ENCODE results near the gene RTL5. TPM values are rescaled to one million over a fixed set of nuclear protein-coding genes. Genes with fewer than 3 reads are reported as not detected.

The RTL5 gene
- total RNA-seq, 1 donor from 2014 or later: 4.4 TPM

GRCh38 chrX:72081605-72082320, 50.0 kb downstream of the RTL5 start:
- no peaks in the 10 kb centered on the region for H3K4me1 ChIP-seq
- H3K9me3 ChIP-seq: no peaks in the 10 kb centered on the region
- H3K36me3 ChIP-seq: no peaks in the 10 kb centered on the region
- DNase-seq (ENCODE audit: extremely low spot score in 2 of 2): no peak
- no peak overlapping the region for H3K27ac ChIP-seq
- H3K4me3 ChIP-seq: peak overlapping the region in 1 of 2 donors; percentile 16
- TF ChIP-seq POLR2AphosphoS5 (IDR thresholded peaks at IDR 0.05; ENCODE audit: insufficient read depth in 1 of 2, low read depth in 1 of 2) (no peak), POLR2A (IDR thresholded peaks at IDR 0.05) (no peak), CTCF (IDR thresholded peaks at IDR 0.05) (no peak)
- intact Hi-C loops (cut with DNase I): no loop called here
- H3K27me3 ChIP-seq: no peaks in the 10 kb centered on the region

GRCh38 chrX:72080800-72081199, 50.9 kb downstream of the RTL5 start:
- H3K27me3 ChIP-seq: no peaks in the 10 kb centered on the region
- TF ChIP-seq CTCF (IDR thresholded peaks at IDR 0.05): no peak
- TF ChIP-seq POLR2AphosphoS5 (IDR thresholded peaks at IDR 0.05; ENCODE audit: insufficient read depth in 1 of 2, low read depth in 1 of 2): no peak
- no peak for TF ChIP-seq POLR2A (IDR thresholded peaks at IDR 0.05)
- peak overlapping the region in 1 of 2 donors; percentile 16 for H3K4me3 ChIP-seq
- no peak for DNase-seq (ENCODE audit: extremely low spot score in 2 of 2)
- H3K27ac ChIP-seq: no peak overlapping the region
- intact Hi-C loops (cut with DNase I): no loop called here
- no peaks in the 10 kb centered on the region for H3K4me1 ChIP-seq
- H3K36me3 ChIP-seq: no peaks in the 10 kb centered on the region
- no peaks in the 10 kb centered on the region for H3K9me3 ChIP-seq

GRCh38 chrX:72080150-72080549, 51.6 kb downstream of the RTL5 start:
- H3K9me3 ChIP-seq: no peaks in the 10 kb centered on the region
- H3K27ac ChIP-seq: no peak overlapping the region
- peak overlapping the region in 1 of 2 donors; percentile 16 for H3K4me3 ChIP-seq
- intact Hi-C loops (cut with DNase I): no loop called here
- no peak for TF ChIP-seq POLR2A (IDR thresholded peaks at IDR 0.05)
- TF ChIP-seq CTCF (IDR thresholded peaks at IDR 0.05): no peak
- TF ChIP-seq POLR2AphosphoS5 (IDR thresholded peaks at IDR 0.05; ENCODE audit: insufficient read depth in 1 of 2, low read depth in 1 of 2): no peak
- no peak for DNase-seq (ENCODE audit: extremely low spot score in 2 of 2)
- H3K36me3 ChIP-seq: no peaks in the 10 kb centered on the region
- no peaks in the 10 kb centered on the region for H3K27me3 ChIP-seq
- no peaks in the 10 kb centered on the region for H3K4me1 ChIP-seq

- Histone ChIP-seq H3K27me3 (no peaks in the 10 kb centered on the region), H3K27ac (no peak overlapping the region), H3K36me3 (no peaks in the 10 kb centered on the region), H3K9me3 (no peaks in the 10 kb centered on the region), H3K4me3 (peak overlapping the region in 1 of 2 donors; percentile 16), H3K4me1 (no peaks in the 10 kb centered on the region)
- intact Hi-C loops (cut with DNase I): no loop called here
- DNase-seq (ENCODE audit: extremely low spot score in 2 of 2): no peak
- TF ChIP-seq POLR2AphosphoS5 (IDR thresholded peaks at IDR 0.05; ENCODE audit: insufficient read depth in 1 of 2, low read depth in 1 of 2): no peak
- TF ChIP-seq POLR2A (IDR thresholded peaks at IDR 0.05): no peak
- no peak for TF ChIP-seq CTCF (IDR thresholded peaks at IDR 0.05)
Measured at GRCh38 chrX:72079607-72080006, 52.1 kb downstream of the RTL5 start.

- no peak overlapping the region for H3K4me3 ChIP-seq
- H3K27ac ChIP-seq: no peak overlapping the region
- no peaks in the 10 kb centered on the region for H3K27me3 ChIP-seq
- no peak for DNase-seq (ENCODE audit: extremely low spot score in 2 of 2)
- H3K36me3 ChIP-seq: no peaks in the 10 kb centered on the region
- TF ChIP-seq CTCF (IDR thresholded peaks at IDR 0.05): no peak
- TF ChIP-seq POLR2A (IDR thresholded peaks at IDR 0.05): no peak
- no peak for TF ChIP-seq POLR2AphosphoS5 (IDR thresholded peaks at IDR 0.05; ENCODE audit: insufficient read depth in 1 of 2, low read depth in 1 of 2)
- H3K9me3 ChIP-seq: no peaks in the 10 kb centered on the region
- no peaks in the 10 kb centered on the region for H3K4me1 ChIP-seq
- intact Hi-C loops (cut with DNase I): no loop called here
Measured at GRCh38 chrX:72078411-72078810, 53.3 kb downstream of the RTL5 start.
